NCI-H82 (cell line): Measurements from ENCODE around the gene CHRND.
A peak's percentile ranks its signal among the peaks of the same experiment; 100 is the strongest.

Experiments
- DNase-seq: peaks from one replicate; lab custom pipeline; 2025; lab: John Stamatoyannopoulos, UW

The CHRND gene

GRCh38 chr2:232487385-232488096 is 38.4 kb upstream of the CHRND start, which contains the start of gene ECEL1:
Gene ECEL1 (minus strand): TSS chr2:232487834. CDS start chr2:232486653, 1,181 bp downstream.
- DNase-seq = peak; percentile 70

- peak; percentile 66 for DNase-seq
Observed at GRCh38 chr2:232488097-232488711, 37.8 kb upstream of the CHRND start.

- no peak for DNase-seq
Observed at GRCh38 chr2:232488721-232489300, 37.1 kb upstream of the CHRND start.

GRCh38 chr2:232489516-232490220 is 36.3 kb upstream of the CHRND start:
- DNase-seq = no peak

- DNase-seq = no peak
Observed at GRCh38 chr2:232490221-232491138, 35.5 kb upstream of the CHRND start.

- no peak for DNase-seq
Observed at GRCh38 chr2:232491139-232491780, 34.7 kb upstream of the CHRND start.

GRCh38 chr2:232492236-232492848 is 33.6 kb upstream of the CHRND start:
- DNase-seq = no peak

- no peak for DNase-seq
Observed at GRCh38 chr2:232492963-232493700, 32.8 kb upstream of the CHRND start.

GRCh38 chr2:232493701-232494474 is 32.1 kb upstream of the CHRND start:
- no peak for DNase-seq

- no peak for DNase-seq
Observed at GRCh38 chr2:232494542-232494941, 31.4 kb upstream of the CHRND start.

- DNase-seq = peak; percentile 31
Observed at GRCh38 chr2:232495292-232495691, 30.7 kb upstream of the CHRND start.

GRCh38 chr2:232496501-232497270 is 29.3 kb upstream of the CHRND start:
- DNase-seq = no peak

- no peak for DNase-seq
Observed at GRCh38 chr2:232497348-232497747, 28.6 kb upstream of the CHRND start.

GRCh38 chr2:232498452-232498851 is 27.5 kb upstream of the CHRND start:
- DNase-seq = no peak

GRCh38 chr2:232501331-232501771 is 24.6 kb upstream of the CHRND start:
- DNase-seq = peak; percentile 90

- peak; percentile 55 for DNase-seq
Observed at GRCh38 chr2:232501794-232502390, 24.1 kb upstream of the CHRND start.

- DNase-seq = peak; percentile 51
Observed at GRCh38 chr2:232502511-232502910, 23.4 kb upstream of the CHRND start.
